ENCODE measurements around the gene GALP. TPM values are rescaled to one million over a fixed set of nuclear protein-coding genes. Genes with fewer than 3 reads are reported as not detected.
"Not testable (repeated sequence)": the region's sequence is repeated elsewhere in the genome, so short reads cannot be mapped to it uniquely, and the experiment has no call there.

Gene GALP
- total RNA-seq (not detected), polyA plus RNA-seq (not detected)
- long read RNA-seq, donor 1, result 0 reads
- long read RNA-seq, donor 2, result 0 reads
- long read RNA-seq, donor 3, result 0 reads
- long read RNA-seq, donor 4, result 0 reads

- ATAC-seq; intact Hi-C loops (cut with DNase I); H3K27me3 ChIP-seq (ENCODE audit: control insufficient read depth, insufficient read depth); H3K27ac ChIP-seq (ENCODE audit: low read length); H3K9me3 ChIP-seq (ENCODE audit: control insufficient read depth, low read length); H3K4me3 ChIP-seq (ENCODE audit: low read length); DNase-seq; H3K4me1 ChIP-seq (ENCODE audit: control insufficient read depth, insufficient read depth, low read length): not testable (repeated sequence)
- 49% methylated on average over 15 of the region's 15 CpGs for WGBS
Measured at GRCh38 chr19:56175861-56176307, at the start of gene GALP. GALP (plus strand) TSS chr19:56176008; CDS start chr19:56177109, 1,101 bp downstream.

GRCh38 chr19:56126983-56127780 lies 48.6 kb upstream of the GALP start:
- peak in 1 of 3 donors; percentile 28 for DNase-seq
- Histone ChIP-seq H3K4me1 (ENCODE audit: control insufficient read depth, insufficient read depth, low read length) (no peaks in the 10 kb centered on the region), H3K9me3 (ENCODE audit: control insufficient read depth, low read length) (no peaks in the 10 kb centered on the region), H3K27ac (ENCODE audit: low read length) (no peak overlapping the region), H3K4me3 (ENCODE audit: low read length) (no peak overlapping the region), H3K27me3 (ENCODE audit: control insufficient read depth, insufficient read depth) (no peaks in the 10 kb centered on the region)
- ATAC-seq, result no peak
- intact Hi-C loops (cut with DNase I), result no loop called here
- 88% methylated on average over 19 of the region's 19 CpGs for WGBS

- Histone ChIP-seq H3K4me1 (ENCODE audit: control insufficient read depth, insufficient read depth, low read length) (no peaks in the 10 kb centered on the region), H3K27me3 (ENCODE audit: control insufficient read depth, insufficient read depth) (no peaks in the 10 kb centered on the region), H3K4me3 (ENCODE audit: low read length) (no peak overlapping the region), H3K27ac (ENCODE audit: low read length) (no peak overlapping the region), H3K9me3 (ENCODE audit: control insufficient read depth, low read length) (no peaks in the 10 kb centered on the region)
- ATAC-seq (no peak), DNase-seq (no peak)
- WGBS, result 83% methylated on average over 7 of the region's 7 CpGs
- intact Hi-C loops (cut with DNase I), result no loop called here
Measured at GRCh38 chr19:56130006-56130405, 45.8 kb upstream of the GALP start.

- 81% methylated on average over 8 of the region's 8 CpGs for WGBS
- no peak for ATAC-seq
- DNase-seq, result no peak
- intact Hi-C loops (cut with DNase I), result no loop called here
- no peak overlapping the region for H3K27ac ChIP-seq (ENCODE audit: low read length)
- H3K9me3 ChIP-seq (ENCODE audit: control insufficient read depth, low read length), result no peaks in the 10 kb centered on the region
- H3K4me3 ChIP-seq (ENCODE audit: low read length), result no peak overlapping the region
- H3K27me3 ChIP-seq (ENCODE audit: control insufficient read depth, insufficient read depth), result no peaks in the 10 kb centered on the region
- no peaks in the 10 kb centered on the region for H3K4me1 ChIP-seq (ENCODE audit: control insufficient read depth, insufficient read depth, low read length)
Measured at GRCh38 chr19:56131651-56132050, 44.2 kb upstream of the GALP start.

GRCh38 chr19:56132316-56132822 lies 43.4 kb upstream of the GALP start:
- H3K27me3 ChIP-seq (ENCODE audit: control insufficient read depth, insufficient read depth), result no peaks in the 10 kb centered on the region
- no peaks in the 10 kb centered on the region for H3K9me3 ChIP-seq (ENCODE audit: control insufficient read depth, low read length)
- intact Hi-C loops (cut with DNase I), result no loop called here
- DNase-seq (peak in 2 of 3 donors; percentile 48 to 65), ATAC-seq (peak; percentile 84 to 91)
- no peaks in the 10 kb centered on the region for H3K4me1 ChIP-seq (ENCODE audit: control insufficient read depth, insufficient read depth, low read length)
- 30% methylated on average over 14 of the region's 14 CpGs for WGBS
- no peak overlapping the region for H3K4me3 ChIP-seq (ENCODE audit: low read length)
- peak overlapping the region; percentile 70 for H3K27ac ChIP-seq (ENCODE audit: low read length)

GRCh38 chr19:56133858-56134653 lies 41.8 kb upstream of the GALP start:
- intact Hi-C loops (cut with DNase I), result no loop called here
- no peaks in the 10 kb centered on the region for H3K4me1 ChIP-seq (ENCODE audit: control insufficient read depth, insufficient read depth, low read length)
- H3K4me3 ChIP-seq (ENCODE audit: low read length), result no peak overlapping the region
- H3K9me3 ChIP-seq (ENCODE audit: control insufficient read depth, low read length), result no peaks in the 10 kb centered on the region
- WGBS, result 77% methylated on average over 14 of the region's 14 CpGs
- no peaks in the 10 kb centered on the region for H3K27me3 ChIP-seq (ENCODE audit: control insufficient read depth, insufficient read depth)
- ATAC-seq (no peak), DNase-seq (no peak)
- H3K27ac ChIP-seq (ENCODE audit: low read length), result no peak overlapping the region

- H3K27ac ChIP-seq (ENCODE audit: low read length), result no peak overlapping the region
- WGBS, result 87% methylated on average over 5 of the region's 5 CpGs
- no peaks in the 10 kb centered on the region for H3K4me1 ChIP-seq (ENCODE audit: control insufficient read depth, insufficient read depth, low read length)
- DNase-seq, result no peak
- H3K27me3 ChIP-seq (ENCODE audit: control insufficient read depth, insufficient read depth), result no peaks in the 10 kb centered on the region
- no peaks in the 10 kb centered on the region for H3K9me3 ChIP-seq (ENCODE audit: control insufficient read depth, low read length)
- H3K4me3 ChIP-seq (ENCODE audit: low read length), result no peak overlapping the region
- no peak for ATAC-seq
- intact Hi-C loops (cut with DNase I), result no loop called here
Measured at GRCh38 chr19:56134654-56134921, 41.2 kb upstream of the GALP start.

- Histone ChIP-seq H3K27ac (ENCODE audit: low read length) (no peak overlapping the region), H3K9me3 (ENCODE audit: control insufficient read depth, low read length) (no peaks in the 10 kb centered on the region), H3K4me1 (ENCODE audit: control insufficient read depth, insufficient read depth, low read length) (peaks cover 3% of the 10 kb centered on the region), H3K27me3 (ENCODE audit: control insufficient read depth, insufficient read depth) (no peaks in the 10 kb centered on the region), H3K4me3 (ENCODE audit: low read length) (no peak overlapping the region)
- intact Hi-C loops (cut with DNase I), result no loop called here
- no peak for ATAC-seq
- DNase-seq, result no peak
- WGBS, result 60% methylated on average over 10 of the region's 10 CpGs
Measured at GRCh38 chr19:56136362-56136761, 39.4 kb upstream of the GALP start.

- DNase-seq (no peak), ATAC-seq (no peak)
- H3K27me3 ChIP-seq (ENCODE audit: control insufficient read depth, insufficient read depth), result no peaks in the 10 kb centered on the region
- no peaks in the 10 kb centered on the region for H3K9me3 ChIP-seq (ENCODE audit: control insufficient read depth, low read length)
- intact Hi-C loops (cut with DNase I), result no loop called here
- 68% methylated on average over 6 of the region's 6 CpGs for WGBS
- H3K27ac ChIP-seq (ENCODE audit: low read length), result no peak overlapping the region
- H3K4me3 ChIP-seq (ENCODE audit: low read length), result no peak overlapping the region
- peaks cover 3% of the 10 kb centered on the region for H3K4me1 ChIP-seq (ENCODE audit: control insufficient read depth, insufficient read depth, low read length)
Measured at GRCh38 chr19:56137405-56137804, 38.4 kb upstream of the GALP start.

- no peak overlapping the region for H3K4me3 ChIP-seq (ENCODE audit: low read length)
- 78% methylated on average over 3 of the region's 3 CpGs for WGBS
- ATAC-seq (no peak), DNase-seq (no peak)
- intact Hi-C loops (cut with DNase I), result no loop called here
- no peaks in the 10 kb centered on the region for H3K9me3 ChIP-seq (ENCODE audit: control insufficient read depth, low read length)
- no peak overlapping the region for H3K27ac ChIP-seq (ENCODE audit: low read length)
- peaks cover 3% of the 10 kb centered on the region for H3K4me1 ChIP-seq (ENCODE audit: control insufficient read depth, insufficient read depth, low read length)
- no peaks in the 10 kb centered on the region for H3K27me3 ChIP-seq (ENCODE audit: control insufficient read depth, insufficient read depth)
Measured at GRCh38 chr19:56138069-56138468, 37.7 kb upstream of the GALP start.

Measured in right cardiac atrium (tissue), 5 donors.